ENCODE data around the gene CYP24A1.

DNA sequence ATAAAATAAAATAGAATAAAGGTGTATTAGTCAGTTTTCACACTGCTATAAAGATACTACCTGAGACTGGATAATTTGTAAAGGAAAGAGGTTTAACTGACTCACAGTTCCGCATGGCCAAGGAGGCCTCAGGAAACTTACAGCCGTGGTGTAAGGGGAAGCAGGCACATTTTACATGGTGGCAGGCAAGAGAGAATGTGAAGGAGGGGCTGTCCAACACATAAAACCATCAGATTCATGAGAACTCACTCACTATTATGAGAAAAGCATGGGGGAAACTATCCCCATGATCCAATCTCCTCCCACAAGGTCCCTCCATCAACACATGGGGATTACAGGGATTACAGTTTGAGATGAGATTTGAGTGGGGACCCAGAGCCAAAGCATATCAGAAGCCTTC, 62.3 kb downstream of the CYP24A1 start:
- TF ChIP-seq, protein P1, sequence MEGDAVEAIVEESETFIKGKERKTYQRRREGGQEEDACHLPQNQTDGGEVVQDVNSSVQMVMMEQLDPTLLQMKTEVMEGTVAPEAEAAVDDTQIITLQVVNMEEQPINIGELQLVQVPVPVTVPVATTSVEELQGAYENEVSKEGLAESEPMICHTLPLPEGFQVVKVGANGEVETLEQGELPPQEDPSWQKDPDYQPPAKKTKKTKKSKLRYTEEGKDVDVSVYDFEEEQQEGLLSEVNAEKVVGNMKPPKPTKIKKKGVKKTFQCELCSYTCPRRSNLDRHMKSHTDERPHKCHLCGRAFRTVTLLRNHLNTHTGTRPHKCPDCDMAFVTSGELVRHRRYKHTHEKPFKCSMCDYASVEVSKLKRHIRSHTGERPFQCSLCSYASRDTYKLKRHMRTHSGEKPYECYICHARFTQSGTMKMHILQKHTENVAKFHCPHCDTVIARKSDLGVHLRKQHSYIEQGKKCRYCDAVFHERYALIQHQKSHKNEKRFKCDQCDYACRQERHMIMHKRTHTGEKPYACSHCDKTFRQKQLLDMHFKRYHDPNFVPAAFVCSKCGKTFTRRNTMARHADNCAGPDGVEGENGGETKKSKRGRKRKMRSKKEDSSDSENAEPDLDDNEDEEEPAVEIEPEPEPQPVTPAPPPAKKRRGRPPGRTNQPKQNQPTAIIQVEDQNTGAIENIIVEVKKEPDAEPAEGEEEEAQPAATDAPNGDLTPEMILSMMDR (IDR thresholded peaks at IDR 0.05) = no peak
- no peak for TF ChIP-seq ZFX (IDR thresholded peaks at IDR 0.05; ENCODE audit: borderline replicate concordance)

Measured in 22Rv1 (cell line).